OCI-LY7 (cell line): ENCODE data around the gene ADCY7. TPM values are rescaled to one million over a fixed set of nuclear protein-coding genes. Genes with fewer than 3 reads are reported as not detected.

Experiments
- BruUV-seq: library from RNA; stranded (reverse); fragments of 400-500 nt; replicated peaks from 2 replicates; lab custom pipeline; 2021; lab: Mats Ljungman, UMichigan
- CTCF ChIA-PET: fragments of 300-600 bp; sonication (Branson Sonifier 250); formaldehyde crosslinking; loops from one replicate; lab custom pipeline; 2022; ENCODE audit warnings: antibody characterized with exemption; ENCODE audit not compliant: unreplicated experiment; lab: Charles Lee
- POLR2A ChIA-PET: fragments of 300-600 bp; sonication (Branson Sonifier 250); formaldehyde crosslinking; loops from one replicate; lab custom pipeline; 2022; ENCODE audit warnings: antibody characterized with exemption; lab: Charles Lee
- DNase-seq: peaks from one replicate; pipeline ENCODE4 v3.0.0-alpha.2; 2015; ENCODE audit warnings: low spot score
- H2AFZ ChIP-seq: fragments of 200-600 bp; sonication (generic), shearing (Covaris generic); 2 replicates; pipeline ENCODE4 v1.6.1; 2014; ENCODE audit warnings: mild to moderate bottlenecking, antibody characterized with exemption, low read length, moderate library complexity
- H3K27ac ChIP-seq: fragments of 200-600 bp; sonication (generic); 2 replicates; pipeline ENCODE4 v1.5.1; 2014; ENCODE audit warnings: mixed run types, low read depth, mild to moderate bottlenecking, moderate library complexity, low read length, inconsistent platforms; ENCODE audit not compliant: poor library complexity, severe bottlenecking
- H3K36me3 ChIP-seq: fragments of 200-600 bp; sonication (generic); 2 replicates; pipeline ENCODE4 v1.6.1; 2014; ENCODE audit warnings: mild to moderate bottlenecking, antibody characterized with exemption, low read length, moderate library complexity, mixed read lengths; ENCODE audit not compliant: insufficient read depth
- H3K4me1 ChIP-seq: fragments of 200-600 bp; sonication (generic); 2 replicates; pipeline ENCODE4 v1.5.1; 2014; ENCODE audit warnings: mild to moderate bottlenecking, low read length; ENCODE audit not compliant: insufficient read depth, poor library complexity, severe bottlenecking
- H3K4me2 ChIP-seq: fragments of 200-600 bp; sonication (generic); 2 replicates; pipeline ENCODE4 v1.6.1; 2014; ENCODE audit warnings: mild to moderate bottlenecking, low read length
- H3K4me3 ChIP-seq: fragments of 200-600 bp; sonication (generic); 2 replicates; pipeline ENCODE4 v1.5.1; 2014; ENCODE audit warnings: mild to moderate bottlenecking, low read depth, low read length; ENCODE audit not compliant: poor library complexity, severe bottlenecking
- H3K79me2 ChIP-seq: fragments of 200-600 bp; sonication (generic); 2 replicates; pipeline ENCODE4 v1.6.1; 2016; ENCODE audit warnings: low read depth, mild to moderate bottlenecking, low read length, moderate library complexity, mixed read lengths; ENCODE audit not compliant: insufficient read depth
- H3K9me2 ChIP-seq: fragments of 200-600 bp; sonication (generic); 2 replicates; pipeline ENCODE4 v1.6.1; 2016; ENCODE audit warnings: mild to moderate bottlenecking, low read length, mixed read lengths; ENCODE audit not compliant: insufficient read depth
- H3K9me3 ChIP-seq: fragments of 200-600 bp; sonication (generic); 2 replicates; pipeline ENCODE4 v1.6.1; 2014; ENCODE audit warnings: mild to moderate bottlenecking, mixed run types, low read length, mixed read lengths
- H4K20me1 ChIP-seq: fragments of 200-600 bp; sonication (generic); 2 replicates; pipeline ENCODE4 v1.6.1; 2014; ENCODE audit warnings: mild to moderate bottlenecking, antibody characterized with exemption, low read length, moderate library complexity, mixed read lengths; ENCODE audit not compliant: insufficient read depth
- CTCF ChIP-seq: fragments of 200-600 bp; sonication (generic); conservative IDR thresholded peaks from 2 replicates; pipeline ENCODE4 v1.5.1; 2014; ENCODE audit warnings: mild to moderate bottlenecking, antibody characterized with exemption, low read length, moderate library complexity, mixed read lengths
- EZH2phosphoT487 ChIP-seq: fragments of 200-600 bp; sonication (generic); IDR thresholded peaks from 2 replicates; pipeline ENCODE4 v1.6.1; 2018; ENCODE audit warnings: low read depth, borderline replicate concordance, mild to moderate bottlenecking, mixed run types, antibody characterized with exemption, low read length, moderate library complexity, mixed read lengths
- intact Hi-C: fragments of 100-400 bp; cut with micrococcal nuclease; formaldehyde crosslinking; loops from one replicate; pipeline ENCODE4 v1.10.0; 2022; ENCODE audit not compliant: unreplicated experiment
- total RNA-seq, 2 experiments: library from RNA; depleted of rRNA in 1 of 2; stranded (reverse); fragments of >200 nt in 1 of 2; shearing (Covaris generic) in 1 of 2; gene quantifications; 2 replicates each; pipeline ENCODE4 v1.2.3, GENCODE V29; 2014 to 2022

Gene ADCY7
- total RNA-seq, 2 experiments from 2014 or later, result 49.9 to 77.7 TPM

GRCh38 chr16:50267651-50268050 lies 1.3 kb downstream of the ADCY7 start:
- H2AFZ ChIP-seq, result peak overlapping the region; percentile 37; the same call in 1 of the 2 replicates

GRCh38 chr16:50268352-50268751 lies 2.0 kb downstream of the ADCY7 start:
- Histone ChIP-seq H3K27ac (peak overlapping the region; percentile 60), H4K20me1 (no peaks in the 10 kb centered on the region), H3K9me3 (no peaks in the 10 kb centered on the region), H3K4me3 (peak overlapping the region; percentile 76), H3K9me2 (no peaks in the 10 kb centered on the region), H3K79me2 (peaks cover 21% of the 10 kb centered on the region; the same call in 1 of the 2 replicates), H2AFZ (no peak overlapping the region), H3K4me1 (peaks cover 66% of the 10 kb centered on the region), H3K36me3 (no peaks in the 10 kb centered on the region), H3K4me2 (peak overlapping the region; percentile 96)
- DNase-seq, result peak; percentile 48
- POLR2A ChIA-PET, result interaction anchor here (0.6 to 2.5 kb wide), 7 partner anchors 11 to 79 kb away, joined by 3 to 15 read pairs (median 4); no protein-coding TSS in a partner anchor
- TF ChIP-seq CTCF (no peak), EZH2phosphoT487 (no peak)
- CTCF ChIA-PET, result interaction anchor here (0.6 kb wide), 2 partner anchors 12 to 70 kb away, joined by 3 read pairs; no protein-coding TSS in a partner anchor
- BruUV-seq, result no TSS peak
- intact Hi-C loops, result no loop called here

More at GRCh38 chr16:50267651-50268050, 1.3 kb downstream of the ADCY7 start:
- no peaks in the 10 kb centered on the region for H3K9me3 ChIP-seq
- peak overlapping the region; percentile 96 for H3K4me2 ChIP-seq
- H3K36me3 ChIP-seq, result no peaks in the 10 kb centered on the region
- ChIA-PET CTCF (interaction anchor here (0.6 kb wide), 1 partner anchor 13 kb away, joined by 3 read pairs; no protein-coding TSS in a partner anchor), POLR2A (interaction anchor here (0.6 to 2.5 kb wide), 6 partner anchors 8 to 78 kb away, joined by 3 to 15 read pairs (median 4); no protein-coding TSS in a partner anchor)
- H4K20me1 ChIP-seq, result no peaks in the 10 kb centered on the region
- TF ChIP-seq CTCF (no peak), EZH2phosphoT487 (no peak)
- peak overlapping the region; percentile 76 for H3K4me3 ChIP-seq
- H3K9me2 ChIP-seq, result no peaks in the 10 kb centered on the region
- H3K27ac ChIP-seq, result peak overlapping the region; percentile 60
- H3K4me1 ChIP-seq, result peaks cover 59% of the 10 kb centered on the region
- DNase-seq, result peak; percentile 53
- intact Hi-C loops, result no loop called here
- BruUV-seq, result no TSS peak
- H3K79me2 ChIP-seq, result peaks cover 21% of the 10 kb centered on the region; the same call in 1 of the 2 replicates
